Lower leg skin (tissue), 3 donors: Measurements from ENCODE around the gene VPS26B.

Source experiments
- POLR2A ChIP-seq, 2 donors: fragments of 450-650 bp; IDR thresholded peaks; one replicate each; pipeline ENCODE4 v1.6.1; 2016 to 2017; ENCODE audit warnings: antibody characterized with exemption in 2 of 2, mild to moderate bottlenecking in 1 of 2, moderate library complexity in 1 of 2
- TF ChIP-seq, protein P1 (sequence below), 3 donors: fragments of 450-650 bp; IDR thresholded peaks; one replicate each; pipeline ENCODE4 v1.5.1; 2016; ENCODE audit warnings: antibody characterized with exemption in 3 of 3, mild to moderate bottlenecking in 3 of 3, moderate library complexity in 2 of 3

DNA sequence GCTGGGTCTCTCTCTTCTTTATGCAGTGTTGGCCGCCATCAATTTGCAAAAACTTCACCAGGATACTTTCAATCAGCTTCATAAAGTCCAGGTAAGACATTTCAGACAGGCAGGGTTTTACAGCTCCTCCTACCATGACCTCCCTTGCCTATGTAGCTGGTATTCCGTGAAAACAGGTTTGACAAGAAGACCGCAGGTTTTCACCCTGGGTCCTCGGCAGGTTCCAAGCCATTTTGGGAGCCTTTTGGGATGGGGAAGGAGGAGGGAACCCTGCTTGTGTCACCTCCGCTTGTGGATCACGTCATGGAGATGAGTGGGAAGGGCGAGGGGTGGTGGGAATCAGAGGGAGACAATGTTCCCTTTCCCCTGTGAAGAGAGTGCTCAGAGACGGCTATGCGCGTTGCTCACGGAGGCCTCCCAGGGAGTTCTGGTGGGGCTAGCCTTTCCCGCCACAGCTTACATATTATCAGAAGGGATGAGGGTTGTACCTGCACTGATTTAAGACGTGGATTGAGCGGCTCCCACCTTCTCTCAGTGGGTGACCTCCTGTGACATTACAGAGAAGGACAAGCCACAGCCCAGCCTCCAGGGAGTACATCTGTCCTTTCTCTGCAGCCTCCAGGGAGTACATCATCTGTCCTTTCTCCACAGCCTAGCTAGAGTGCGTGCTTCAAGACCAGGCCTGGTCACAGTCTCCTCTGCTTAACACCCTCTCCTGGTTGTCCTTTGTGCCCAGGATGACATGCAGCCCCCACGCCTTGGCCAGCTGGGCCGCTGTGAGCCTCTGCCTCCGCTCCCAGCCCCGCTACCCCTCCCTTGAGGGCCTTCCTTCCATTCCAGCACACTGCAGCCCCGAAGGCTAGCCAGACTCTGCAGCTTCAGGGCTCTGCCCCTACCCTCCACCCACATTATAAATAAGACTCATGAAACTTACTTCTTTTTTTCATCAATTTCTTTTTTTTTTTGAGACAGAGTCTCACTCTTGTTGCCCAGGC lies 68.9 kb downstream of the VPS26B start:
- TF ChIP-seq, protein P1, sequence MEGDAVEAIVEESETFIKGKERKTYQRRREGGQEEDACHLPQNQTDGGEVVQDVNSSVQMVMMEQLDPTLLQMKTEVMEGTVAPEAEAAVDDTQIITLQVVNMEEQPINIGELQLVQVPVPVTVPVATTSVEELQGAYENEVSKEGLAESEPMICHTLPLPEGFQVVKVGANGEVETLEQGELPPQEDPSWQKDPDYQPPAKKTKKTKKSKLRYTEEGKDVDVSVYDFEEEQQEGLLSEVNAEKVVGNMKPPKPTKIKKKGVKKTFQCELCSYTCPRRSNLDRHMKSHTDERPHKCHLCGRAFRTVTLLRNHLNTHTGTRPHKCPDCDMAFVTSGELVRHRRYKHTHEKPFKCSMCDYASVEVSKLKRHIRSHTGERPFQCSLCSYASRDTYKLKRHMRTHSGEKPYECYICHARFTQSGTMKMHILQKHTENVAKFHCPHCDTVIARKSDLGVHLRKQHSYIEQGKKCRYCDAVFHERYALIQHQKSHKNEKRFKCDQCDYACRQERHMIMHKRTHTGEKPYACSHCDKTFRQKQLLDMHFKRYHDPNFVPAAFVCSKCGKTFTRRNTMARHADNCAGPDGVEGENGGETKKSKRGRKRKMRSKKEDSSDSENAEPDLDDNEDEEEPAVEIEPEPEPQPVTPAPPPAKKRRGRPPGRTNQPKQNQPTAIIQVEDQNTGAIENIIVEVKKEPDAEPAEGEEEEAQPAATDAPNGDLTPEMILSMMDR (IDR thresholded peaks at IDR 0.05): no peak
- TF ChIP-seq POLR2A (IDR thresholded peaks at IDR 0.05): no peak
